Glomerular visceral epithelial cell (primary cell): ENCODE measurements around the gene PTGES2.
"Not testable (repeated sequence)": the region's sequence is repeated elsewhere in the genome, so short reads cannot be mapped to it uniquely, and the experiment has no call there.

Source experiments
- DNase-seq: peaks from one replicate; pipeline ENCODE4 v3.0.0-alpha.2; 2016; ENCODE audit errors: extremely low spot score

The PTGES2 gene

GRCh38 chr9:128088253-128088945 lies 39.1 kb downstream of the PTGES2 start:
- DNase-seq: no peak

DNA sequence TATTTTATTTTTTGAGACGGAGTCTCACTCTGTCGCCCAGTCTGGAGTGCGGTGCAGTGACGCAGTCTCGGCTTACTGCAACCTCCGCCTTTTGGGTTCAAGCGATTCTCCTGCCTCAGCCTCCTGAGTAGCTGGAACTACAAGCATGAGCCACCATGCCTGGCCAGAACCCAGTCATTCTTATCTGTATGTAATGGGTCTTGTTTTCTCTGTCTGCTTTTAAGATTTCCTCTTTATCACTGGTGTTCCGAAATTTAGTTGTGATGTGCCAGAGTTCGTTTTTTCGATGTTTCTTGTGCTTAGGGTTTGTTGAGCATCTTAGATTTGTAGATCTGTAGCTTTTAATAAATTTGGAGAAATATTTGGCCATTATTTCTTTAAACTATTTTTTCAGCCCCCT lies 40.3 kb downstream of the PTGES2 start:
- no peak for DNase-seq

DNA sequence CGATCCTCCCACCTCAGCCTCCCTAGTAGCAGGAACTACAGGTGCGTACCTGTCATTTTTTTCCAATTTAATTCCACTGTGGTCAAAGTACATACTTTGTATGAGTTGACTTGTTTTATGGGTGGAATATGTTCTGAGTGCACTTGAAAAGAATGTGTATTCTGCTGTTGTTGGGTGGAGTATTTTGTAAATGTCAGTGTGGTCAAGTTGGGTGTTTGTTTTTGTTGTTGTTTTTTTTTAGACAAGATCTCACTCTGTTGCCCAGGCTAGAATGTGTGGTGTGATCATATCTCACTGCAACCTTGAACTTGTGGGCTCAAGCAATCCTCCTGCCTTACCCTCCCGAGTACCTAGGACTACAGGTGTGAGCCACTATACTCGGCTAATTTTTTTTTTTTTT lies 41.6 kb downstream of the PTGES2 start:
- DNase-seq: no peak

DNA sequence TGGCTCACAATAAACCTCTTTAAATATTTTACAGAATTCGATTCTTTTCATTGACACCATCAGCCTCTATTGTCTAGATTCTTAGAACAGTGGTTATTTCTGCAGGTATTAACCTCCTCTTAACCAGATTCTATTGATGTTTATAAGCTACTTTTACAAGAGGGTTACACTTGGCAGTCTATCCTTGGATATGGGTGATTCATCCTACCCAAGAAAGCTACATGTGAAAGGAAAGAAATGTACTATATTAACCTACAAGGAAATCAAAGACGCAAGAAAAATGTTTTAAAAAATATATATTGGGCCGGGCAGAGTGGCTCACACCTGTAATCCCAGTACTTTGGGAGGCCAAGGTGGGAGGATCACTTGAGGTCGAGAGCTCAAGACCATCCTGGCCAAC lies 42.8 kb downstream of the PTGES2 start:
- no peak for DNase-seq

GRCh38 chr9:128082151-128082550 lies 45.4 kb downstream of the PTGES2 start:
- DNase-seq: no peak

- no peak for DNase-seq
Observed at GRCh38 chr9:128081056-128081455, 46.5 kb downstream of the PTGES2 start.

DNA sequence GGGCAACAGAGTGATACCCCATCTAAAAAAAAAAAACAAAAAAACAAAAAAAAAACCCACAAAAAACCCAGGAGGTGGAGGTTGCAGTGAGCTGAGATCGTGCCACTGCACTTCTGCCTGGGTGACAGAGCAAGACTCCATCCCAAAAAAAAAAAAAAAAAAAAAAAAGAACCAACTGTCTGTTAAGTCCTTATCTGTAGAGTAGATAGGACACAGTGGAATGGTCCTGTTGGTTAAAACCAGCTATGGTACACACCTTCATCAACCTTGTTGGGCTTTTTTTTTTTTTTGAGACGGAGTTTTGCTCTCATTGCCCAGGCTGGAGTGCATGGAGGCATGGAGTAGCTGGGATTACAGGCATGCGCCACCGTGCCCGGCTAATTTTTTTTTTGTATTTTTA lies 47.3 kb downstream of the PTGES2 start:
- DNase-seq: no peak

DNA sequence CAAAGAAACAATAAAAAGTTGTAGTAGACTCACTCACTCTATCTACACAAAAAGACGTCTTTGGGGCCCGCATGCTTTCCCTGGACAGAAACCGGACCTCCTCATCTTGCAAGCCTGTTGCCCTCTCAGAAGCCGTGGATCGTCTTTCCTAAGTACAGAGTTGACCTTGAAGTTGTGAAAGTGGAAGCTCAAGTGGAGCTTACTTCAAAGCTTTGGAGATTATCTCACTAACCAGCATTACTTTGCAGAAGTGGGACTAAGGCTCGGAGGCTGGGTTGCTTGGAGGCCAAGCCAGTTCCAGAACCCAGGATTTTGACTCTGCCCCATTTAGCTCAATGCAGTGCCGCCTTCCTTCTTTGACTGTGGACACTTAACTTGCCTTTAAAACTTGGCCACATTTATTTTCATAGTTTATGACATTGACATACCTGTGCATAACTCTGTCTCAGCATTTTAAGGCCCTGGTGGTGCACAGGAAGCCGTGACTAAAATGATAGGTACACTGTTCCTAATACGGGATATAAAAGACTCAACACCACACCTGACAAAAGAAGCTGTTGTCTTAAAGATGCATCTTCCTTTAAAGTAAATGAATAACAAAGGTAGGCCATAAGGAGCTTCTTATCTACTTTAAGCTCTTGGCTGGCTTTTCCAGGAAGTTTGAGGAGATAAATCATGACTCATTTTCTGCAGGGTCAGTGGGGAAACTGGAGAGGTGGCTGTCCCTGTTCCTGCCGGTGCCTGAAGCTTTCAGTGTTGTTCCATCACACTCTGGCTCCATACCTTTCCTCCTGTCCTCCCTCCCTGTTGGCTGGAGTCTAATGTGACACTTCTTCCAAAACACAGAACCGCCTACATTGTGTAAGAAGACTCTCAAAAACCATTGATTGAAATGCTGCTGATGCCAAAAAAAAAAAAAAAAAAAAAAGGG lies 48.8 kb downstream of the PTGES2 start:
- DNase-seq: peak; percentile 48

DNA sequence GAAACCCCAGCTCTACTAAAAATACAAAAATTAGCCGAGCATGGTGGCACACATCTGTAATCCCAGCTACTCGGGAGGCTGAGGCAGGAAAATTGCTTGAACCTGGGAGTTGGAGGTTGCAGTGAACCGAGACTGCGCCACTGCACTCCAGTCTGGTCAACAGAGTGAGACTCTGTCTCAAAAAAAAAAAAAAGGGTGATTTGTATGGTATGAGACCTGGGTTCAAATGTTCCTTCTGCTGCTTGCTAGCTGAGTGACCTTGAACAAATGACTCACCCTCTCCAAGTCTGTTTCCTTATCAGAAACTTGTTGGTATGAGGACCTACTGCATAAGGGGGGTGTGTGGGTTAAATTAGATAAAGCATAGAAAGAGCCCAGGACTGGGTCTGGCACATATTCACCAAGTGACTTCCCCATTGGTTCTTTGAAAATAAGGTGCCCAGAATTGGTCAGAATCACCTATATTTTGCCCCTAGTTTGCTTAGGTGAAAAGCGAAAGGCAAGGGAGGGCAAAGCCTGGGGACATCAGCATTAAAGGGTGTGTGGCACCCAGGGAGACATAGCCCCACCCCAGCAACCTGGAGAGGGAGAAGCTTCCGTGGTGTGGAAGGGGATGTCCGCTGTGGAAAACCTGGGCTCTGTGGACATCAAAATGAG lies 49.6 kb downstream of the PTGES2 start:
- DNase-seq: no peak

- no peak for DNase-seq
Observed at GRCh38 chr9:128073253-128073886, 54.2 kb downstream of the PTGES2 start.

DNA sequence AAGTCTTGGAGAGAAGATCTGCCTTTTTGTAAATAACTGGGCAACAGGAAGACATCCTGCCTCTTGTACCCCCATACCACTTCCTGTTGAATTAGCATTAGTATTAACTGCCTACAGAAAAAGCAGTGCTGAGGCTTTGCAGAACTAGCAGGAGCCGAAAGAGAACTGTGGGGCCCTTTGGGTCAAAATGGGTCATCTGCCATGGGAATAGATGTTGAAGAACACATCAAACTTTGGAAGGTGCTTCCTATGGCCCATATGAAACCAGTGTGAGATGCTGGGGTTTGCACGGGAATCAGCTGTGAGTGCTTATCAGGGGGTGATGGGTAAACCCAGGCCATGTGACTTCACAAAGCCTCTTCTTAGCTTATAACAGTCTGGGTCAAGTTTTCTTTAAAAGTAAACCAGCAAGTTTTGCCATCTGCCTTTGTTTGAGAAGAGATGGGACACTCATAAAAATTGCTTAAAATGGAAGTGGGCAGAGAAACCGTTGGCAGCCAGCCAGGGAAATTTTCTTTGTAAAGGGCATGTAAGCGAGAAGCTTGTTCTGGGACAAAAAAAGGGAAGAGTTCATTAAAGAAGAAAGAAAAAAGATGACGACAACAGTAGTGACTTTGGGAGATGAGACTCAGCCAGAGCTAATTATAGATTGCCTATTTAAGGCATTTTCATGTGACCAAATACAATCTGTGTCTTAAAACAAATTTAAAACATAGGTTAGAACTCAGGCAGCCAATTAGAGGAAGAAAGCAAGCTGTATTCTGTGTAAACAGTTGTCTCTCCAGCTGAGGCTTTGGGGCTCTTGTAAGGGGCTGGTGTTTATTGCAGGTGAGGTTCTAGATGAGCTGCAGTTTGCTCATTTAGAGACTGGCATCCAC lies 55.1 kb downstream of the PTGES2 start:
- peak; percentile 50 for DNase-seq

GRCh38 chr9:128071475-128071874 lies 56.1 kb downstream of the PTGES2 start:
- not testable (repeated sequence) for DNase-seq

DNA sequence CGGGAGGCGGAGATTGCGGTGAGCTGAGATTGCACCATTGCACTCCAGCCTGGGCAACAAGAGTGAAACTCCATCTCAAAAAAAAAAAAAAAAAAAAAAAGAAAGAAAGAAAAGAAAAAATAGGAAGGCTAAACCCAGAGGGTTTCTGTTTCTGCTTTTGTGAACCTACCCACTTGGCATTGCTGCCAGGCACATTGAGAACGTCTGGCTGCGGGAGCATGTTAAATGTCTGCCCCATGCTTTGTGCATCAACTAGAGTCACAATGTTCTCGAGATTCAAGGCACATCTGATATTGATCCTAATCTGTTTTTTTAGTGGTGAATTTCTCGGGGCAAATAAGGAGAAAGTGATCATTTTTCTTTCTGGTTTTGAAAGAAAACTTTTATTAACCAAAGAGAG lies 56.7 kb downstream of the PTGES2 start:
- no peak for DNase-seq
